ENCODE data around the gene GNAT1.

Gene GNAT1

DNA sequence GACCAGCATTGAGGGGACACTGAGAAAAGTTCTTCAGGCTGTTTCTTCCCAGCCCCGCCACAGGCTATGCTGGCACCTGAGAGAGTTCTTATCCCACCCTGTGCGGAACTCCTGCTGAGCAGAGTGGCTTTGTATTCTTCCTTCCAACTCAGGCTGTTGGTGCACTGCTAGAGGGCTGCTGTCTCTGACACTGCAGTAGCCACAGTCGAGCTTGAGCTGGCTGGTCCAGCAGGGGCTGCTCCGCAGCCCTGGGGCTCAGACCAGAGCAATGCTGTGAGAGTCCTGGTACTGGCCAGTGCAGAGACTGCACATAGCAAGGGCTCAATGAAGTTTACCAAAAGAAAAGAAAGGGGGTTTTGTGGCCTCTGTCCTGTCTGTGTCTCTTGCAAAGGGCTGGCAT lies 48.2 kb downstream of the GNAT1 start:
- H3K27me3 ChIP-seq (replicated peaks; ENCODE audit: control insufficient read depth, insufficient read depth, low read length), result no peaks in the 10 kb centered on the region
- no peak for DNase-seq (ENCODE audit: extremely low read depth, insufficient read length)
- H3K4me3 ChIP-seq (replicated peaks; ENCODE audit: low read depth, low read length), result no peak overlapping the region
- TF ChIP-seq, protein P1, sequence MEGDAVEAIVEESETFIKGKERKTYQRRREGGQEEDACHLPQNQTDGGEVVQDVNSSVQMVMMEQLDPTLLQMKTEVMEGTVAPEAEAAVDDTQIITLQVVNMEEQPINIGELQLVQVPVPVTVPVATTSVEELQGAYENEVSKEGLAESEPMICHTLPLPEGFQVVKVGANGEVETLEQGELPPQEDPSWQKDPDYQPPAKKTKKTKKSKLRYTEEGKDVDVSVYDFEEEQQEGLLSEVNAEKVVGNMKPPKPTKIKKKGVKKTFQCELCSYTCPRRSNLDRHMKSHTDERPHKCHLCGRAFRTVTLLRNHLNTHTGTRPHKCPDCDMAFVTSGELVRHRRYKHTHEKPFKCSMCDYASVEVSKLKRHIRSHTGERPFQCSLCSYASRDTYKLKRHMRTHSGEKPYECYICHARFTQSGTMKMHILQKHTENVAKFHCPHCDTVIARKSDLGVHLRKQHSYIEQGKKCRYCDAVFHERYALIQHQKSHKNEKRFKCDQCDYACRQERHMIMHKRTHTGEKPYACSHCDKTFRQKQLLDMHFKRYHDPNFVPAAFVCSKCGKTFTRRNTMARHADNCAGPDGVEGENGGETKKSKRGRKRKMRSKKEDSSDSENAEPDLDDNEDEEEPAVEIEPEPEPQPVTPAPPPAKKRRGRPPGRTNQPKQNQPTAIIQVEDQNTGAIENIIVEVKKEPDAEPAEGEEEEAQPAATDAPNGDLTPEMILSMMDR (IDR thresholded peaks at IDR 0.05; ENCODE audit: insufficient read depth, low read length, poor library complexity, severe bottlenecking), result no peak
- peaks cover 7% of the 10 kb centered on the region for H3K36me3 ChIP-seq (ENCODE audit: control insufficient read depth, insufficient read depth, low read length)

DNA sequence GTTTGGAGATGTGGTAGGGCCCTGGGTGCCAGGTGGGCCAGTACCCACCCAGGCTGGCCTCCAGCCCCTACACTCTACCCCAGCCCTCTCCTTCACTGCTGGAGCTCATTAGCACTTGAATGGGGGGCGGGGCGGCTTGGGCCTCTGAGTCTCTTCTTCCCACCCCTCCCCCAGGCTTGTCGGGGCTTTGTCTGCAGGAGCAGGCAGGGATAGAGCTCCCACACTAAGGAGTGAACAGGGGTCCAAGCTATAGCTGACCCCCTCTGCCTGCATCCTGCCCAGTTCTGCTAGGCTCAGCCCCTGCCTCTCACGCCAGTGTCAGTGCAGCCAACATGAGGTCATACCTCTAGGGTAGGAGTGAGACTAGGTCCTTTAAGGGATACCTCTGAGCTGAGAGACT lies 49.8 kb downstream of the GNAT1 start:
- DNase-seq (ENCODE audit: extremely low read depth, insufficient read length), result no peak

DNA sequence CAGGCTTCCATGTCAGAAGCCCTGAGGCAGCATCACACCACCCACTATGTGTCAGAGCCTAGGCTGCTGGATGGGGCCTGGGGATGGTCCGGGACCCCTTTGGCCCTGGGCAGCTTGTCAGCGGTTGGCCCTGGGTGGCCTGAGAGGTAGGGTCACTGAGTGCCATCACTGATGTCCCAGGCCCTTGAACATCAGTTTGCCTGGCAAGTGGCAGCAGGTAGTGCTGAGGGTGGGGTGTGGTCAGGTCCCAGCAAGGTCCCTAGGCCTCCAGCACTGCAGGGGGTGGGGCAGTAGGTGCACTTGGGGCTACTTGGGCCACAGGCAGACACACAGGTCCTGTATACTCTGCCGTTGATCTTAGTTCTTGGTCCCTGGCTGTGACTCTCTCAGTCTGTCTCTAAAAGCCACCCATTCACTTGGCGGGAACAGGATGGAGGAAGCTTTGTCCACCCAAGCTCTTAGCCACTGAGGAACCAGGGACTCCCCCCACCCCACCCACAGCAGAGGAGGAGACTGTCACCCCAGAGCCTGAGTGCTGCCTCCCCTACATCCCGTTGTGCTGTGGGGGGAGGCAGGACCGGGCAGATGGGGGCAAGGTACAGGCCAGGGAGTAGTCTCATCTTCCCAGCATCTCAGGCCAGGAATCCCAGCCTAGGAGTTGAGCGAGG lies 50.4 kb downstream of the GNAT1 start:
- DNase-seq (ENCODE audit: extremely low read depth, insufficient read length), result no peak
- TF ChIP-seq, protein P1 (IDR thresholded peaks at IDR 0.05; ENCODE audit: insufficient read depth, low read length, poor library complexity, severe bottlenecking), result no peak
- Histone ChIP-seq H3K27me3 (replicated peaks; ENCODE audit: control insufficient read depth, insufficient read depth, low read length) (no peaks in the 10 kb centered on the region), H3K36me3 (ENCODE audit: control insufficient read depth, insufficient read depth, low read length) (peaks cover 8% of the 10 kb centered on the region), H3K4me3 (replicated peaks; ENCODE audit: low read depth, low read length) (peak overlapping the region; percentile 10; the same call in 1 of the 2 replicates)

More for the DNA sequence above, 49.8 kb downstream of the GNAT1 start:
- TF ChIP-seq, protein P1 (IDR thresholded peaks at IDR 0.05; ENCODE audit: insufficient read depth, low read length, poor library complexity, severe bottlenecking), result no peak
- peaks cover 8% of the 10 kb centered on the region for H3K36me3 ChIP-seq (ENCODE audit: control insufficient read depth, insufficient read depth, low read length)
- no peak overlapping the region for H3K4me3 ChIP-seq (replicated peaks; ENCODE audit: low read depth, low read length)
- no peaks in the 10 kb centered on the region for H3K27me3 ChIP-seq (replicated peaks; ENCODE audit: control insufficient read depth, insufficient read depth, low read length)

DNA sequence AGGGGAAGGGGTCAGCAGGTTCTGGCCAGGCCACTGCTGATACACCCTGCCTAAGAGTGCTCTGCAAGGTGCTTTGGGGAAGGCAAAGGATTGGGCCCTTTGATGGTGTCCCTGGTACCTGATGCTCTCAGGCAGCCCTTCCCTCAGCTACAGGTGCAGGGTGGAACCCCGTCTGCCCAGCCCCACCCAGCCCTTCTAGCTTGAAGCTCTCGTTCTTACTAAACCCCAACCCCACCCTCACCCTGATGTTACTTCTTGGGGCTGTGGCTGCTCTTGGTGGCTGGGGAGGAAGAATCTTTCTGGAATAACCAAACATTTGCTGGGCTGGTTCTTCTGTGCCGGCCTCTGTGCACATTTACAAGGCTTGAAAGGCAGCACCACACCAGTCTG lies 51.0 kb downstream of the GNAT1 start:
- no peak for DNase-seq (ENCODE audit: extremely low read depth, insufficient read length)
- peak overlapping the region; percentile 10; the same call in 1 of the 2 replicates for H3K4me3 ChIP-seq (replicated peaks; ENCODE audit: low read depth, low read length)
- H3K36me3 ChIP-seq (ENCODE audit: control insufficient read depth, insufficient read depth, low read length), result peaks cover 12% of the 10 kb centered on the region
- TF ChIP-seq, protein P1 (IDR thresholded peaks at IDR 0.05; ENCODE audit: insufficient read depth, low read length, poor library complexity, severe bottlenecking), result no peak
- no peaks in the 10 kb centered on the region for H3K27me3 ChIP-seq (replicated peaks; ENCODE audit: control insufficient read depth, insufficient read depth, low read length)

DNA sequence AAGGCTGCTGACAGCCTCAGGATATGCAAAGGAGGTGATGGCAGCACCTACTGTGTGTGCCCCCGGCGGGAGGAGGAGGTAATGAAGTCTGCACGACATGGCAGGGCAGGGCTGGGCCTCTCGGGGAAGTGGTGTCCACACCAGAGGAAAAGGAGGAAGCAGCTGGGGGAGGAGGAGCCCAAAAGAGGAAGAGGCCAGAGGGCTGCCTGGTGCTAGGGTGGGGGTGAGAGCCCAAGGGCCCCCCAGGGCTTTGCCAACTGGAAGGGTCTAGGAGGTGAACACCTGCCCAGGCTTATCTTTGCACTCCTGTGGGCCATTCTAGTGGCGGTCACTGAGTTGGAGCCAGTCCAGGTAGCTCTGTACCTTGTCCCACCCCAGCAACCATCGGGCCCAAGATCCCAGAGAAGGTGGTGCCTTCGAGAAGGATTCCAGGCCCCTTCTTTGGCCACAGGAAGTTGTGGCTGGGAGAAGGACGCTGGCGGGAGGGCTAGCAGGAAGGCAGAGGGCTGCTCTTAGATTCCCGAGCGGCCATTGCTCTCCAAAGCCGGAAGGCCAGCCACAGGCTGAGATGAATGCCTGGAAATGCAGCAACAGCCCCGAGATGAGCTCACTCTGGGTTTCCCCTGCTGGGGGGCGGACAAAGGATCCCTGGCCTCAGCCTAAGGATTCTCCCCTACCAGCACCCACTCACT lies 51.6 kb downstream of the GNAT1 start:
- DNase-seq (ENCODE audit: extremely low read depth, insufficient read length), result peak; percentile 52
- TF ChIP-seq, protein P1 (IDR thresholded peaks at IDR 0.05; ENCODE audit: insufficient read depth, low read length, poor library complexity, severe bottlenecking), result no peak
- H3K4me3 ChIP-seq (replicated peaks; ENCODE audit: low read depth, low read length), result no peak overlapping the region
- no peaks in the 10 kb centered on the region for H3K27me3 ChIP-seq (replicated peaks; ENCODE audit: control insufficient read depth, insufficient read depth, low read length)
- peaks cover 15% of the 10 kb centered on the region for H3K36me3 ChIP-seq (ENCODE audit: control insufficient read depth, insufficient read depth, low read length)

Data from GM06990 (cell line).